Keratinocyte (primary cell): ENCODE data around the gene MINDY1. TPM values are rescaled to one million over a fixed set of nuclear protein-coding genes. Genes with fewer than 3 reads are reported as not detected.
A peak's percentile ranks its signal among the peaks of the same experiment; 100 is the strongest.

Source experiments
- DNase-seq: peaks from one replicate; pipeline ENCODE4 v3.0.0-alpha.2; 2011; ENCODE audit warnings: low read depth, missing footprints, low spot score
- FAIRE-seq: peaks from 2 replicates; lab custom pipeline; 2011; peaks lifted over from hg19 to GRCh38; lab: Jason Lieb, UNC
- H2AFZ ChIP-seq: 2 replicates; pipeline ENCODE4 v1.6.0; 2012; ENCODE audit warnings: low read length, control low read depth, inconsistent platforms; ENCODE audit not compliant: control insufficient read depth
- H3K27ac ChIP-seq: 2 replicates; pipeline ENCODE4 v1.5.1; 2011; ENCODE audit warnings: low read length; ENCODE audit not compliant: control insufficient read depth, insufficient read depth
- H3K27me3 ChIP-seq: 3 replicates; pipeline ENCODE4 v1.6.0; 2011; ENCODE audit warnings: low read length; ENCODE audit not compliant: control insufficient read depth, insufficient read depth; ENCODE audit errors: extremely low read depth
- H3K36me3 ChIP-seq, 2 experiments: 2 replicates in 1 of 2; 3 replicates in 1 of 2; pipeline ENCODE4 v1.5.1; 2011; ENCODE audit warnings: low read length in 2 of 2, mild to moderate bottlenecking in 1 of 2; ENCODE audit not compliant: control insufficient read depth in 2 of 2, insufficient read depth in 2 of 2; ENCODE audit errors: extremely low read depth in 1 of 2
- H3K4me1 ChIP-seq: 3 replicates; pipeline ENCODE4 v1.5.1; 2011; ENCODE audit warnings: low read length; ENCODE audit not compliant: control insufficient read depth, insufficient read depth; ENCODE audit errors: extremely low read depth
- H3K4me2 ChIP-seq: 3 replicates; pipeline ENCODE4 v1.6.0; 2011; ENCODE audit warnings: low read depth, low read length; ENCODE audit not compliant: control insufficient read depth, insufficient read depth; ENCODE audit errors: extremely low read depth
- H3K4me3 ChIP-seq, 3 experiments: fragments of 200-600 bp in 1 of 3; sonication (generic) in 1 of 3; 2 replicates in 2 of 3; 3 replicates in 1 of 3; pipeline ENCODE4 v1.5.1; 2011 to 2016; ENCODE audit warnings: low read length in 3 of 3, mild to moderate bottlenecking in 3 of 3, control low read depth in 2 of 3, inconsistent platforms in 1 of 3, low read depth in 1 of 3, mixed read lengths in 1 of 3, mixed run types in 1 of 3, moderate library complexity in 1 of 3; ENCODE audit not compliant: control insufficient read depth in 2 of 3, insufficient read depth in 2 of 3; ENCODE audit errors: extremely low read depth in 1 of 3
- H3K79me2 ChIP-seq: 2 replicates; pipeline ENCODE4 v1.6.0; 2012; ENCODE audit warnings: low read length; ENCODE audit not compliant: control insufficient read depth, insufficient read depth
- H3K9ac ChIP-seq: 3 replicates; pipeline ENCODE4 v1.6.0; 2011; ENCODE audit warnings: low read length; ENCODE audit not compliant: control insufficient read depth, insufficient read depth; ENCODE audit errors: extremely low read depth
- H3K9me1 ChIP-seq: 3 replicates; pipeline ENCODE4 v1.6.0; 2011; ENCODE audit warnings: low read length; ENCODE audit not compliant: control insufficient read depth, insufficient read depth; ENCODE audit errors: extremely low read depth
- H3K9me3 ChIP-seq: 2 replicates; pipeline ENCODE4 v1.5.1; 2012; ENCODE audit warnings: low read depth, low read length; ENCODE audit not compliant: control insufficient read depth
- H4K20me1 ChIP-seq: 3 replicates; pipeline ENCODE4 v1.6.0; 2011; ENCODE audit warnings: low read length; ENCODE audit not compliant: control insufficient read depth, insufficient read depth; ENCODE audit errors: extremely low read depth
- EZH2 ChIP-seq: IDR thresholded peaks from one replicate; pipeline ENCODE4 v1.6.1; 2012; ENCODE audit warnings: inconsistent platforms, mild to moderate bottlenecking, low read length, moderate library complexity
- dilution Hi-C: fragments of 300-500 bp; cut with MboI; formaldehyde crosslinking; loops from one replicate; pipeline ENCODE4 v1.7.0; 2020; ENCODE audit warnings: low sequenced_read_pairs; ENCODE audit not compliant: extremely low pct_ligation_motif_present
- polyA plus RNA-seq, 5 experiments: library from polyadenylated mRNA; depleted of rRNA in 3 of 5; stranded (reverse) in 3 of 5; stranded (forward) in 1 of 5; unstranded in 1 of 5; fragments of >200 nt; gene quantifications; 1 replicate in 1 of 5; 2 replicates in 3 of 5; 3 replicates in 1 of 5; pipeline versions ENCODE4 v1.2.1 to v1.2.3, GENCODE V29; 2011 to 2012; ENCODE audit warnings: missing spikeins in 2 of 5, low read depth in 1 of 5, low replicate concordance in 1 of 5
- TF ChIP-seq, protein P1 (sequence below), 3 experiments: IDR thresholded peaks in 1 of 3; conservative IDR thresholded peaks in 1 of 3; optimal IDR thresholded peaks in 1 of 3; 2 replicates in 2 of 3; 3 replicates in 1 of 3; pipeline versions ENCODE3 to v1.5.1; 2011; ENCODE audit warnings: low read length in 3 of 3, mild to moderate bottlenecking in 3 of 3, moderate library complexity in 2 of 3, control low read depth in 1 of 3, inconsistent platforms in 1 of 3; ENCODE audit not compliant: insufficient read depth in 2 of 3; ENCODE audit errors: extremely low read depth in 1 of 3

The MINDY1 gene
- polyA plus RNA-seq, 1 donor (not counting 4 experiments of a cell fraction or from before 2014, with no cell fraction given) = 11.2 TPM

DNA sequence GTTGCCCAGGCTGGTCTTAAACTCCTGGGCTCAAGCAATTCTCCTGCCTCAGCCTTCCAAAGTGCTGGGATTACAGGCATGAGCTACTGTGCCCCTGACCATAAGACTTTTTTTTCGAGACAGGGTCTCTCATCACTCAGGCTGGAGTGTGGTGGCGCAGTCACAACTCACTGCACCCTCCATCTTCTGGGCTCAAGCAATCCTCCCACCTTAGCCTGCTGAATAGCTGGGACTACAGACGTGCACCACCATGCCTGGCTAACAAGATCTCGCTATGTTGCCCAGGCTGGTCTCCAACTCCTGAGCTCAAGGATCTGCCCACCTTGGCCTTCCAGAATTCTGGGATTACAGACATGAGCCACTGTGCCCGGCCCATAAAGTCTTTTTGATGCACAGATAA is 42.8 kb upstream of the MINDY1 start:
- peaks cover 21 to 29% of the 10 kb centered on the region in 2 experiments for H3K36me3 ChIP-seq
- H3K9ac ChIP-seq = no peak overlapping the region
- H2AFZ ChIP-seq = no peak overlapping the region
- dilution Hi-C loops = no loop called here
- H3K4me3 ChIP-seq = no peak overlapping the region
- H3K9me1 ChIP-seq = no peaks in the 10 kb centered on the region
- H3K4me1 ChIP-seq = peaks cover 17% of the 10 kb centered on the region
- DNase-seq (no peak), FAIRE-seq (no peak)
- H3K27ac ChIP-seq = no peak overlapping the region
- H4K20me1 ChIP-seq = peaks cover 2% of the 10 kb centered on the region
- H3K79me2 ChIP-seq = no peaks in the 10 kb centered on the region
- no peak overlapping the region for H3K4me2 ChIP-seq
- no peaks in the 10 kb centered on the region for H3K9me3 ChIP-seq
- H3K27me3 ChIP-seq = no peaks in the 10 kb centered on the region
- TF ChIP-seq, protein P1, sequence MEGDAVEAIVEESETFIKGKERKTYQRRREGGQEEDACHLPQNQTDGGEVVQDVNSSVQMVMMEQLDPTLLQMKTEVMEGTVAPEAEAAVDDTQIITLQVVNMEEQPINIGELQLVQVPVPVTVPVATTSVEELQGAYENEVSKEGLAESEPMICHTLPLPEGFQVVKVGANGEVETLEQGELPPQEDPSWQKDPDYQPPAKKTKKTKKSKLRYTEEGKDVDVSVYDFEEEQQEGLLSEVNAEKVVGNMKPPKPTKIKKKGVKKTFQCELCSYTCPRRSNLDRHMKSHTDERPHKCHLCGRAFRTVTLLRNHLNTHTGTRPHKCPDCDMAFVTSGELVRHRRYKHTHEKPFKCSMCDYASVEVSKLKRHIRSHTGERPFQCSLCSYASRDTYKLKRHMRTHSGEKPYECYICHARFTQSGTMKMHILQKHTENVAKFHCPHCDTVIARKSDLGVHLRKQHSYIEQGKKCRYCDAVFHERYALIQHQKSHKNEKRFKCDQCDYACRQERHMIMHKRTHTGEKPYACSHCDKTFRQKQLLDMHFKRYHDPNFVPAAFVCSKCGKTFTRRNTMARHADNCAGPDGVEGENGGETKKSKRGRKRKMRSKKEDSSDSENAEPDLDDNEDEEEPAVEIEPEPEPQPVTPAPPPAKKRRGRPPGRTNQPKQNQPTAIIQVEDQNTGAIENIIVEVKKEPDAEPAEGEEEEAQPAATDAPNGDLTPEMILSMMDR (optimal IDR thresholded peaks at IDR 0.05 in 1 of 3, IDR thresholded peaks at IDR 0.05 in 1 of 3, conservative IDR thresholded peaks at IDR 0.05 in 1 of 3; ENCODE audit: extremely low read depth in 1 of 3, insufficient read depth in 2 of 3, low read length in 3 of 3) = no peak
- TF ChIP-seq EZH2 = no peak

DNA sequence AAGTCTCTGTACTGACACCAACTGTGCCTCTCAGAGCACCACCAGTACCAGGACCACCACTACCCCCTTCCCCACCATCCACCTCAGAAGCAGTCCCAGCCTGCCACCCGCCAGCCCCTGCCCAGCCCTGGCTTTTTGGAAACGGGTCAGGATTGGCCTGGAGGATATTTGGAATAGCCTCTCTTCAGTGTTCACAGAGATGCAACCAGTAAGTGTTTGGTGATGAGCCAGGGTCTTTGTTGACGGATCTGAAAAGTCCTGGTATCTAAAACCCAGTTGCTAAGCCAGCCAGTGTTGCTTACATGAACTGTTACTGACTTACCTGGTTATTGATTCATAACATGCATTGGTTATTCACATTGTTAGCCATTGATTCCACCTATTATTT is 41.9 kb upstream of the MINDY1 start:
- peaks cover 16 to 23% of the 10 kb centered on the region in 2 experiments for H3K36me3 ChIP-seq
- H3K4me2 ChIP-seq = peak overlapping the region; percentile 98
- H3K9me1 ChIP-seq = no peaks in the 10 kb centered on the region
- dilution Hi-C loops = no loop called here
- TF ChIP-seq, protein P1 (optimal IDR thresholded peaks at IDR 0.05 in 1 of 3, IDR thresholded peaks at IDR 0.05 in 1 of 3, conservative IDR thresholded peaks at IDR 0.05 in 1 of 3; ENCODE audit: extremely low read depth in 1 of 3, insufficient read depth in 2 of 3, low read length in 3 of 3) = no peak
- no peak for TF ChIP-seq EZH2
- H3K27ac ChIP-seq = no peak overlapping the region
- DNase-seq (no peak), FAIRE-seq (no peak)
- H3K79me2 ChIP-seq = no peaks in the 10 kb centered on the region
- peak overlapping the region; percentile 91 for H2AFZ ChIP-seq
- peaks cover 2% of the 10 kb centered on the region for H4K20me1 ChIP-seq
- peak overlapping the region; percentile 48 to 84 (median 79) for H3K4me3 ChIP-seq
- H3K27me3 ChIP-seq = no peaks in the 10 kb centered on the region
- H3K9me3 ChIP-seq = no peaks in the 10 kb centered on the region
- H3K9ac ChIP-seq = peak overlapping the region; percentile 70
- peaks cover 14% of the 10 kb centered on the region for H3K4me1 ChIP-seq
